HL-60 (cell line): Measurements from ENCODE around the gene ZNF416.

ENCODE experiments used
- DNase-seq, 2 experiments: peaks; one replicate each; pipeline ENCODE4 v3.0.0-alpha.2; 2010 to 2020; ENCODE audit warnings: low read depth in 1 of 2, low spot score in 1 of 2
- H3K27ac ChIP-seq: fragments of 250-450 bp; sonication (Bioruptor Pico); replicated peaks from 2 replicates; pipeline ENCODE4 v1.5.1; 2020; ENCODE audit warnings: mild to moderate bottlenecking, moderate library complexity
- H3K27me3 ChIP-seq: fragments of 250-450 bp; sonication (Bioruptor Pico); 2 replicates; pipeline ENCODE4 v1.5.1; 2021; ENCODE audit warnings: mild to moderate bottlenecking, moderate library complexity; ENCODE audit not compliant: insufficient read depth, poor library complexity, severe bottlenecking
- H3K4me3 ChIP-seq: replicated peaks from 2 replicates; pipeline ENCODE4 v1.5.1; 2011; ENCODE audit warnings: mild to moderate bottlenecking, control low read depth, low read length; ENCODE audit not compliant: insufficient read depth
- GABPA ChIP-seq: IDR thresholded peaks from 2 replicates; pipeline ENCODE4 v1.6.1; 2012; ENCODE audit warnings: low read depth
- POLR2AphosphoS5 ChIP-seq: IDR thresholded peaks from 2 replicates; pipeline ENCODE4 v1.6.1; 2012; ENCODE audit warnings: low read depth
- SPI1 ChIP-seq: IDR thresholded peaks from 2 replicates; pipeline ENCODE4 v1.6.1; 2012; ENCODE audit warnings: low read depth, mild to moderate bottlenecking, borderline replicate concordance
- TF ChIP-seq, protein P1 (sequence below): IDR thresholded peaks from 2 replicates; pipeline ENCODE4 v1.6.1; 2012; ENCODE audit warnings: low read depth; ENCODE audit not compliant: insufficient replicate concordance
- TF ChIP-seq, protein P2 (sequence below): IDR thresholded peaks from one replicate; pipeline ENCODE4 v1.5.1; 2011; ENCODE audit warnings: low read length, control low read depth, inconsistent platforms; ENCODE audit not compliant: insufficient read depth

Gene ZNF416

DNA sequence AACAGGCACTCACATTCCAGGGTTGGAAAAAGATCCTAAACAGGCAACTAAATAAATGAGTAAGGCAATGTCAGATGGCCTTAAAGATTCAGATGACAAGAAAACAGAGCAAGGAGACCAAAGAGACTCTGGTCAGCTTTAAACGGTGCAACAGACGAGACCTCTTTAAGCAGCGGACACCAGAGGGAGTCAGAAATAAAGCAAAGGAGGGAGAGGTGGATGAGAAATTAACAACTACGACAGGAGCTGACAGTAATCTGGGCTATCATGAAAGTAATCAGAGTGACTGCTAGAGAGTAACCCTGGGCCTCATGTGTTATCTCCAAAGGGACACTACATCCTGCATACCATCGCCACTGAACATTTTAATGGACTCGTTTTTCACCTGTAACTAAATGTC is 20.2 kb downstream of the ZNF416 start:
- H3K4me3 ChIP-seq: peak overlapping the region; percentile 99
- no peak for DNase-seq
- H3K27me3 ChIP-seq: no peaks in the 10 kb centered on the region
- TF ChIP-seq, protein P1, sequence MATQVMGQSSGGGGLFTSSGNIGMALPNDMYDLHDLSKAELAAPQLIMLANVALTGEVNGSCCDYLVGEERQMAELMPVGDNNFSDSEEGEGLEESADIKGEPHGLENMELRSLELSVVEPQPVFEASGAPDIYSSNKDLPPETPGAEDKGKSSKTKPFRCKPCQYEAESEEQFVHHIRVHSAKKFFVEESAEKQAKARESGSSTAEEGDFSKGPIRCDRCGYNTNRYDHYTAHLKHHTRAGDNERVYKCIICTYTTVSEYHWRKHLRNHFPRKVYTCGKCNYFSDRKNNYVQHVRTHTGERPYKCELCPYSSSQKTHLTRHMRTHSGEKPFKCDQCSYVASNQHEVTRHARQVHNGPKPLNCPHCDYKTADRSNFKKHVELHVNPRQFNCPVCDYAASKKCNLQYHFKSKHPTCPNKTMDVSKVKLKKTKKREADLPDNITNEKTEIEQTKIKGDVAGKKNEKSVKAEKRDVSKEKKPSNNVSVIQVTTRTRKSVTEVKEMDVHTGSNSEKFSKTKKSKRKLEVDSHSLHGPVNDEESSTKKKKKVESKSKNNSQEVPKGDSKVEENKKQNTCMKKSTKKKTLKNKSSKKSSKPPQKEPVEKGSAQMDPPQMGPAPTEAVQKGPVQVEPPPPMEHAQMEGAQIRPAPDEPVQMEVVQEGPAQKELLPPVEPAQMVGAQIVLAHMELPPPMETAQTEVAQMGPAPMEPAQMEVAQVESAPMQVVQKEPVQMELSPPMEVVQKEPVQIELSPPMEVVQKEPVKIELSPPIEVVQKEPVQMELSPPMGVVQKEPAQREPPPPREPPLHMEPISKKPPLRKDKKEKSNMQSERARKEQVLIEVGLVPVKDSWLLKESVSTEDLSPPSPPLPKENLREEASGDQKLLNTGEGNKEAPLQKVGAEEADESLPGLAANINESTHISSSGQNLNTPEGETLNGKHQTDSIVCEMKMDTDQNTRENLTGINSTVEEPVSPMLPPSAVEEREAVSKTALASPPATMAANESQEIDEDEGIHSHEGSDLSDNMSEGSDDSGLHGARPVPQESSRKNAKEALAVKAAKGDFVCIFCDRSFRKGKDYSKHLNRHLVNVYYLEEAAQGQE: no peak
- TF ChIP-seq GABPA (no peak), SPI1 (no peak), POLR2AphosphoS5 (no peak)
- TF ChIP-seq, protein P2, sequence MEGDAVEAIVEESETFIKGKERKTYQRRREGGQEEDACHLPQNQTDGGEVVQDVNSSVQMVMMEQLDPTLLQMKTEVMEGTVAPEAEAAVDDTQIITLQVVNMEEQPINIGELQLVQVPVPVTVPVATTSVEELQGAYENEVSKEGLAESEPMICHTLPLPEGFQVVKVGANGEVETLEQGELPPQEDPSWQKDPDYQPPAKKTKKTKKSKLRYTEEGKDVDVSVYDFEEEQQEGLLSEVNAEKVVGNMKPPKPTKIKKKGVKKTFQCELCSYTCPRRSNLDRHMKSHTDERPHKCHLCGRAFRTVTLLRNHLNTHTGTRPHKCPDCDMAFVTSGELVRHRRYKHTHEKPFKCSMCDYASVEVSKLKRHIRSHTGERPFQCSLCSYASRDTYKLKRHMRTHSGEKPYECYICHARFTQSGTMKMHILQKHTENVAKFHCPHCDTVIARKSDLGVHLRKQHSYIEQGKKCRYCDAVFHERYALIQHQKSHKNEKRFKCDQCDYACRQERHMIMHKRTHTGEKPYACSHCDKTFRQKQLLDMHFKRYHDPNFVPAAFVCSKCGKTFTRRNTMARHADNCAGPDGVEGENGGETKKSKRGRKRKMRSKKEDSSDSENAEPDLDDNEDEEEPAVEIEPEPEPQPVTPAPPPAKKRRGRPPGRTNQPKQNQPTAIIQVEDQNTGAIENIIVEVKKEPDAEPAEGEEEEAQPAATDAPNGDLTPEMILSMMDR: no peak
- peak overlapping the region; percentile 86 for H3K27ac ChIP-seq

DNA sequence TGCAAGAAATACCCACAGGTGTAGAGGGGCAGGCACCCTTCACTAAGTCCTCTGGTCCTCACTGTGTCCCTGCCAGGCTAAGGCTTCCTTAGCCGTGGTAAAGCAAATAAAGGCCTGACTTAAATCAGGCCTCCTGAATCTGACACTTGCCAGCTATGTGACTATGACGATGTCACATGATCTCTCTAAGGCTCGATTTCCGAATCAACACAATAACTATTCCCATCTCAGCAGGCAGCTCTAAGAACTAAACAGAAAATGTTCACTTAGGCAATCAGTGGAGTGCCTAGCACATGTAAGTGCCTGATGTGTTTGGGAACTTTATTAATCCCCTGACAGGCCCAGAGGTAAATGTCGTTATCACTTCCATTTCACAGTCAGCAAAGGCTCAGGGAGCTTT is 21.1 kb downstream of the ZNF416 start:
- DNase-seq: no peak
- Histone ChIP-seq H3K27me3 (no peaks in the 10 kb centered on the region), H3K4me3 (no peak overlapping the region), H3K27ac (no peak overlapping the region)
- no peak for TF ChIP-seq GABPA
- TF ChIP-seq, protein P1: no peak
- TF ChIP-seq POLR2AphosphoS5: no peak
- TF ChIP-seq SPI1: no peak
- TF ChIP-seq, protein P2: no peak

DNA sequence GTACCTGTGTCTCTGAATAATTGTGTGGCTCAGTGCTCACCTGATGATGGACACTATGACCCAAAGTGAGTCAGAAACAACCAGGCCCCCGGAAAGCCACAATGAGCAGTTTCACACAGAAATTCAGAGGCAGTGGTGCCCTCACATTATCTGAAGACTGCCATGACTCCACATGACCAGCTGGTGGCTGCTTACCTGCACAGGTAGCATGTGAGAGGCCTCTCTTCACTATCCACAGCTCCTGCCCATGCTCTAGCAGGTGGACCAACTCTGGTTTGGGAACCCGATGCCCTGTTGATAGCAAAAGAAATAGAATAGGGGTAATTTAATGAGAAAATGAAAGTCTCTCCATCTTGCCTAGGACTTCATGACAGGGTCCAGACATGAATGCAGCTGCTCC is 26.3 kb downstream of the ZNF416 start:
- no peak for DNase-seq
- Histone ChIP-seq H3K27me3 (no peaks in the 10 kb centered on the region), H3K4me3 (no peak overlapping the region), H3K27ac (no peak overlapping the region)
- TF ChIP-seq, protein P1: no peak
- no peak for TF ChIP-seq POLR2AphosphoS5

DNA sequence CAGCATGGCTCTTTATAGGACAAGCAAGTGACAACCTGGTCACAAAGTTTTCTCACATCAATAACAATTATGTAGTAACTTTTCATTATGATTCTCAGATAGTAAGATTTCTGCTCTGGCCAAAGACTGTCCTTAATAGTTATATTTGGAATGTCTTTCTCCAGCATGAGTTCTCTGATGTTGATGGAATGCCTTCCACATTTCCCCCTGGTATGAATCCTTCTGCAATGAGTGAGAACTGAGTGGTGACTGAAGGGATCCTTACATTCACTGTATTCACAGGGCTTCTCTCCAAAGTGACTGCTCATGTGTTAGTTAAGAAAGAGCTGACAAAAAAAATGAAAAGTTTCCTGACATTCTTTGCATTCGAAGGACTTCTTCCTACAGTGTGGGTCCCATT is 32.2 kb downstream of the ZNF416 start:
- H3K27ac ChIP-seq: no peak overlapping the region
- DNase-seq: no peak
- no peak overlapping the region for H3K4me3 ChIP-seq
- TF ChIP-seq SPI1 (no peak), GABPA (no peak), POLR2AphosphoS5 (no peak)
- TF ChIP-seq, protein P2: no peak
- TF ChIP-seq, protein P1: no peak
- H3K27me3 ChIP-seq: no peaks in the 10 kb centered on the region
